ENCODE measurements around the gene UBAP1L. TPM values are rescaled to one million over a fixed set of nuclear protein-coding genes. Genes with fewer than 3 reads are reported as not detected.
A peak's percentile ranks its signal among the peaks of the same experiment; 100 is the strongest.
"Not testable (repeated sequence)": the region's sequence is repeated elsewhere in the genome, so short reads cannot be mapped to it uniquely, and the experiment has no call there.

The UBAP1L gene
- total RNA-seq, 1 donor from 2014 or later: 2.7 TPM

DNA sequence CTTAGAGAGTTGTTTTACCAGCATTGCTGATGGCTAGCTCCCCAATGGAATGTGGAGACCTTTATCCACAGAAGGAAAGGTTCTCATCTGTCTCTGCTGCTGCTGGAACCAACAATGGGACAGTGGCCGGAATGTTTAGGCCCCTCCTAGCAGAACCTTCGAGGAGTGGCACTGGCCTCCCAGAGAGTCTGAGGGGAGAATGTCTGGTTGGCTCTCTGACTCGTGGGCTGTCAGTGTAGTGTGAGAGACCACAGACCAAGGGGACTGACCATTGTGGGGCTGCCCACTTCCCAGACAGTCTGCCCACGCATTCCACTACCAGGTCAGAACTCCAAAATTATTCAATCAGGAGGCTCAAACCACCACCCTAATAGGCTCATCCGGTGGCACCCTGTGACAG, 52.3 kb downstream of the UBAP1L start:
- no peak for DNase-seq

- DNase-seq: no peak
These were observed 52.9 kb downstream of the UBAP1L start for GRCh38 chr15:65062061-65062460.

DNA sequence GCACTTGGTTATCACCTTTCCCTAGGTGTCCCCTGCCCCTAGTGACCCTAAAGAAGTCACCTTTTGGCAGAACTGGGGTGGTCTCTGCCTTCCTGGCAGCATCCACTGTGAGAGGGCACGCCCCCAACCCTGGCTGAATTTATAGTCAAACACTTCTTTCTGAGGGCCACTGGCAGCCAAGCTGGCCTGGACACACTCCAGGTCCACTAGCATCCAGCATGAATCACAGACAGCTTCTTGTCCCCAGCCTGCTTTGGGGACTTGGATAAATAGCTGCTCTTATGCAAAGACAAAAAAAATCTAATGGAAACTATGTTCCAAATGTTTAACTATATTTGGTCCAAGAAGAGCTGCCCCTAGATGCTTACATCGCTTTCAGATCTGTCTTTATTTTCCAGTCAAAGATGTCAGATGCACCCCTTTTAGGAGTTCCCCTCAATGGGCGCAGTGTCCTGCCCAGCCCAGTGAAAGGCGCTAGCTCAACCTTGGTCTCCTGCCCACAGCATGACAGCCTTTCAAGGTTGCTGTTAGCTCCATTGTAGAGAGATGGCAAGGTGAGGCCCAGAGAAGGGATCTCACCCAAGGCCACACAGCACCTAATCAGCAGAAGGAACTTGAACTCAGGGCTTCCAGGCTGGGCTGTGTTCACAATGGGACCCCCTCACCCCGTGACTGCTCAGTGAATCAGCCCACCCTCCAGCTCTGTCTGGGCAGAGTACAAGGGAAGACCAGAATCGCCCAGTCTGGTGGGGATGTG, 54.2 kb downstream of the UBAP1L start:
- DNase-seq: peak; percentile 24

- no peak for DNase-seq
These were observed 54.9 kb downstream of the UBAP1L start for GRCh38 chr15:65059931-65060596.

DNA sequence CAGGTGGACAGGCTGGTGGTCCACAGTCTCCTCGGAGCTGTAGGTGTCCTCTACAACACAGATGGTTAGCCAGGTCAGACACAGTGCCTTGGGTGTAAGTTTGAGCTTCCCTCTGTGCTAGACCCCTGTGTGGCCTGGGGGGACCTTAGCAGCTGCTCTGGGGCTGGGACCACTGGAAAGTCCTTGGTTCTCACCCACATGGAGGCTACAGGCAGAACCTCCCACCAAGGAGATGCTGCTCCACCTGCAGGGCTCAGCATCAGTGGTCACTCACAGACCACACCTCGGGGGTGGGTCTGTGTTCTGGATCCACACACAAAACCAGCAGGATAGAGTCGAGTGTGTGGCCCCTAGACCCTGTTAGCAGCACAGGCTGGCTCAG, 55.6 kb downstream of the UBAP1L start:
- DNase-seq: no peak

- no peak for DNase-seq
These were observed 56.3 kb downstream of the UBAP1L start for GRCh38 chr15:65058394-65059368.

GRCh38 chr15:65057549-65057940, 57.5 kb downstream of the UBAP1L start:
- no peak for DNase-seq

GRCh38 chr15:65056868-65057548, 58.0 kb downstream of the UBAP1L start:
- DNase-seq: no peak

DNA sequence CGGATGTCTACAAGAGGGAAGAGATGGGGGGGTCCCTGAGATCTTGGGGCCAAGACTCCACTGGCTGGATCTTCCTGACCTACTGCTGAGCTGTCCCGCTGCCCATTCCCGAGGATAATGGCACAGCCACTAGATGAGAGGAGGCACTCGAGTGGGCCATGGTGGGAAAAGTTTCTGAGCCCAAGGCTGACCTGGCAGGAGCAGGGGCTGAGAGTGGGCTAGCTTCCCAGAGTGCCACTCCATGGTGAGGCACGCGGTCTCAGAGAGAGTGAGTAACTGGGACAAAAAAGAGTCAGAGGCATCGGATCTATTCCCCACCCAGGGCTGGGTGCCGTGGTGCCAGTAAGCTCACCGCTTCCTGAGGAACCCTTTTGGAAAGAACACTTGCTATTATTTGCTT, 58.9 kb downstream of the UBAP1L start:
- DNase-seq: no peak

- DNase-seq: no peak
These were observed 59.7 kb downstream of the UBAP1L start for GRCh38 chr15:65055201-65055870.

DNA sequence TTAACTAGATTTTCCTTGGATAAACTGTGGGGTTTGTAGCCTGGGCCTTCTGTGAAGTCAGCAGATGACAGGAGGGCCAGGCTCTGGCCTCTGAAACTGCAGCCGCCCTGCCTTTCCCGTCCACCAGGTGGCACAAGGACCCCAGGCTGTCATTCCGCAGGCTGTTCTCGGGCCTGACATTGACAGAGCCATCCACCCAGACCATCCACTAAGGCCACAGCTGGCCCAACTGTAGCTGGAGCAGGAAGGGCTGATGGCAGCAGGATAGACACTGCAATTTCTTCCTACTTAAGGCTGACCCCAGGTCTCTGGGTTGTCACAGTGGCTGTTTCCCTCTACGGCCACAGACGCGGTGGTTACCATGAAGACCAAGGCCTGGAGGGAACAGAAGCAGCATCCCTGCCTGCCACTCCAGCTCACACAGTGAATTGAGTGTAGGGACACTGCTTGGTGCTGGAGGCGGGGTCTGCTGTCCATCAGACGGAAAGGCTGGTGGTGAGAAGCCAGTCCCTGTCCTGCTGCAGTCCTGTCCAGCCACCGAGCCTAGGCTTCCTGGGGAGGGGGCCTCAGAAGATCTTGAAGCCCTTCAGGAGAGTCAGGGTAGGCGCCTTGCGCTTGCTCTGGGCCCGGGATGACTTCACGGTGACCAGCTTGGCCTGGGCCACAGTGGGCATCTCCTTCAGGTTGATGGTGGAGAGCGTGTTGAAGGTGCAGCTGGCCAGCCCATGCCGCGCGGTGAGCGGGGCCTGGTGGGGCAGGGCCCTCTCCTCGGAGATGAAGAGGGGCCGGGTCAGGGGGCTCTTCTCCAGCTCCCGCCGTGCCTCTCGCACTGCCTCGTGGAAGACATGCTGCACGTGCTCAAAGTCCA, 60.4 kb downstream of the UBAP1L start:
- peak; percentile 42 for DNase-seq

- no peak for DNase-seq
These were observed 62.0 kb downstream of the UBAP1L start for GRCh38 chr15:65052956-65053355.

DNA sequence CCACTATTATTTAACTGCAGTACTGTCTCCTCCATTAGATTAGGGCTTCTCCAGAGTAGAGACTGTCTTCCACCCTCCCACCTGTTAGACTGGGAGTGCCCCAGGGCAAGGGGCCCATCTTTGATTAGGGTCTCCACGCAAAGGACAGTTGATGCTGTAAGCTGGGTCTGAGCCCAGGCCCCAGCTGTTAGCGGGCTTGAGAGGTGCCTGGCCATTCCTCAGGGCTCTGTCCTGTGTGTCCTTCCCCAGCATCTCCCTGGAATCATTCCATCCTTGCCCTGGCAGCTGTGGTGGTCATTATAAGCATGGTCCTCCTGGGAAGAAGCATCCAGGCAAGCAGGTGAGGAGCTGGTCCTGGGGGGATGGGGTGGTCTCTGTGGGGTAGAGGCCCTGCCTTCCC, 63.7 kb downstream of the UBAP1L start:
- DNase-seq: no peak

- DNase-seq: no peak
These were observed 64.7 kb downstream of the UBAP1L start for GRCh38 chr15:65050270-65050669.

DNA sequence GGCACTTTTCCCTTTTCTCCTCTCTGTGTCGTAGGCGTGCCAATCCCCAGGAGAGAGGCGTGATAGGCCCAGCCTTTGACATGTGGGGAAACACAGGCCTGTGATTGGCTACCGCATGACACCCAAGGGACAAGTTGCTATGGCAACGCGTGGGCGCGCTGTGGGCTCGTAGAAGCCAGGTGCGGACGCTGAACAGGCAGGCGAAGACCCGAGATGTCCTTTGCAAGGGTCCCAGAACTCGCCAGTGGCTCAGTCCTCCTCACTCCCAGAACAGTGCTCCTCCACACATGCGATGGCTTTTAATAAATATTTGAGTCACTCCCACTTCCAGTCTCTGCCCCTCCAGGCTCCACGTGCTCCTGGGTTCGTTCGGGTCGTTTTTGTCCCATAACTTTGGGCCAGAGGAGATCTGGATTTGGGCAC, 65.6 kb downstream of the UBAP1L start:
- peak; percentile 90 for DNase-seq

DNA sequence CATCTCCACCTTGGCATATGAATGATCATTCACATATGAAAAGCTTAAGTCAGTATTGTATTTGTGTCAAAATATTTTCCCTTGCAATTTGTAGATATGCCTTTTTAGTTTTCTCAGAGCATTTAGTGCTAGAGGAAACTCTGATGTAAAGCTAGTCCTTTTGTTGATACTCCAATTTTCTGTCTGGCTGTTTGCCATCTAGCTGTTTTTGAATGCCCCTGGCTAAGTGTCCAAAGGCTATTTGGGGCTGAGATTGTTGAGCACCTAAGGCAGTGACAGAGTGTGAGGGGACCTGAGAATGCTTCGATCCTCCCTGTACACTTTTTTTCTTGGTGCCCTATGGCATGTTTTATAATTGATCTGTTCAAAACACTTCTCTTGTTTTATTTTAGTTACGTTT, 66.8 kb downstream of the UBAP1L start:
- DNase-seq: no peak

GRCh38 chr15:65044724-65045481, 70.1 kb downstream of the UBAP1L start, which contains the start of gene SLC51B:
Gene SLC51B (plus strand): TSS chr15:65045387. CDS start chr15:65050005, 4,618 bp downstream.
- DNase-seq: no peak

GRCh38 chr15:65044218-65044617, 70.8 kb downstream of the UBAP1L start:
- DNase-seq: not testable (repeated sequence)

DNA sequence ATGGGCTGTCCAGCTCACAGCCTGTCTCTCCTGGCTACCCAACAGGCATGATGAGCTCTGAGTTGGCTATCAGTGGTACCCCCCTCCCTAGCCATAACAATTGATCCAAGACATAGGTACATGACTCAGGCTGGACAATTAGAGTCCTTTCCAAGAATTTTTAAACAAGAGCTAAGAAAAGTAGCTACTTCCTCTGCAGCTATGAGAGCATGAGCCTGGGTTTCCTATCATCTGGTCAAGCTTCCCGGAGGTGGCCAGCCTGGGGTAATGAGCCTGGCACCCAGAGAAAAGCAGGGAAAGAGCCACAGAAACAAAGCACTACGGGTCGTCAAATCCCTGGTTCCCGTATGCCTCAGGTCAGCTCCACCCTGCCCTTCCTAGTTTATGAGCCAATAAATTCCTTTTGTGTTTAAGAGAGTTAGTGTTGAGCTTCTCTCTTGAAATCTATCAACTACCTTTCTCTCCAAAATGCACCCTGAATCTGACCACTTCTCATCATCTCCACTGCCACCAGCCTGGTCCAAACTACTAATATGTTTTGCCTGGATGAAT, 72.1 kb downstream of the UBAP1L start:
- DNase-seq: no peak

Data from occipital lobe (tissue), 2 donors.